DOHH2 (cell line): ENCODE data around the gene TBXA2R.

ENCODE experiments used
- CTCF ChIP-seq: fragments of 200-600 bp; sonication (generic); IDR thresholded peaks from one replicate; pipeline ENCODE4 v1.5.1; 2014; ENCODE audit warnings: antibody characterized with exemption, mild to moderate bottlenecking, low read depth, low read length; ENCODE audit not compliant: poor library complexity, severe bottlenecking
- EZH2phosphoT487 ChIP-seq: fragments of 200-600 bp; sonication (generic); IDR thresholded peaks from 2 replicates; pipeline ENCODE4 v1.6.1; 2017; ENCODE audit warnings: borderline replicate concordance, mild to moderate bottlenecking, antibody characterized with exemption, low read length, moderate library complexity, mixed read lengths

DNA sequence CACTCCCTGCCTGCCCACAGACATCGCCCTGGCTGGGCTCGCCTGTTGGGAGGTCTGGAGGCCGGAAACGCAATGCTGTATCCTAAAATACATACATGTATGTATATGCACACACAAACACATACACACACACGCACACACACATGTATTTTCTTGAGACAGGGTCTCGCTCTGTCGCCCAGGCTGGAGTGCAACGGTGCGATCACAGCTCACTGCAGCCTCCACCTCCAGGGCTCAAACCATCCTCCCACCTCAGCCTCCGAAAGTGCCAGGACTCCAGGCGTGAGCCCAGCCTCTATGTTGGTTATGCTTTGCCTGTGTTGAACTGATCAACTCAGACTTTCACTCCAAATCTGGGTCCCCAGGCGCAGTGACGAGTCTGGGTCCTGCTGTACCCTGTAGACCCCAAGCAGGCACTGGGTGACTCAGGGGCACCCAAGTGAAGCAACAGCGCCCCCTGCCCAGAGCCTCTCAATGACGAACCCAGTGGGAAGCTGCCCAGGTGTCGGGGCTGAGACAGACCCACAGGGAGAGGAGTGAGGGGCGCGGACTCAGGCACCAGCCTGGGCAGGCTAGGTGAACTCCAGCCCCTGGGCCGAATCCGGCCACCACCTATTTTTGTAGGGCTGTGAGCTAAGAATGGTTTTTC, 47.3 kb upstream of the TBXA2R start:
- TF ChIP-seq CTCF: peak; percentile 51
- no peak for TF ChIP-seq EZH2phosphoT487
